NT2/D1 (cell line): ENCODE results near the gene SPATA32.

Experiments used
- SUZ12 ChIP-seq: IDR thresholded peaks from 2 replicates; pipeline ENCODE4 v1.6.1; 2011; ENCODE audit not compliant: insufficient read length, insufficient read depth; ENCODE audit errors: extremely low read depth
- YY1 ChIP-seq: IDR thresholded peaks from 2 replicates; pipeline ENCODE4 v1.6.1; 2011; ENCODE audit not compliant: insufficient read length, insufficient read depth
- ZNF274 ChIP-seq: IDR thresholded peaks from 2 replicates; pipeline ENCODE4 v1.6.1; 2011; ENCODE audit warnings: mild to moderate bottlenecking, low read depth, low read length

GRCh38 chr17:45283711-45284110, 21.8 kb upstream of the SPATA32 start:
- TF ChIP-seq YY1 (no peak), SUZ12 (no peak), ZNF274 (no peak)
